GM12878 (cell line): ENCODE data around the gene NR3C1. TPM values are rescaled to one million over a fixed set of nuclear protein-coding genes. Genes with fewer than 3 reads are reported as not detected.

Experiments
- BACH1 ChIP-seq: fragments of 450-650 bp; IDR thresholded peaks from 2 replicates; pipeline ENCODE4 v1.6.1; 2017; ENCODE audit warnings: mild to moderate bottlenecking, borderline replicate concordance
- BHLHE40 ChIP-seq, 2 experiments: fragments of 450-650 bp in 1 of 2; IDR thresholded peaks; 2 replicates each; pipeline ENCODE4 v1.6.1; 2011 to 2017; ENCODE audit warnings: low read depth in 2 of 2, borderline replicate concordance in 1 of 2, improper control_type of control experiment in 1 of 2, low read length in 1 of 2, mild to moderate bottlenecking in 1 of 2
- EED ChIP-seq: sonication (generic); IDR thresholded peaks from 2 replicates; pipeline ENCODE4 v1.6.1; 2016; ENCODE audit warnings: antibody characterized with exemption, low read depth
- EGR1 ChIP-seq, 2 experiments: IDR thresholded peaks; 1 replicate in 1 of 2; 2 replicates in 1 of 2; pipeline ENCODE4 v1.6.1; 2011 to 2012; ENCODE audit warnings: low read depth in 2 of 2, low read length in 2 of 2, borderline replicate concordance in 1 of 2, mild to moderate bottlenecking in 1 of 2, moderate library complexity in 1 of 2
- HSF1 ChIP-seq: fragments of 150-350 bp; IDR thresholded peaks from 2 replicates; pipeline ENCODE4 v1.6.1; 2014; ENCODE audit warnings: mild to moderate bottlenecking, low read depth, low read length
- NR2F1 ChIP-seq: fragments of 450-650 bp; conservative IDR thresholded peaks from 2 replicates; pipeline ENCODE4 v1.6.1; 2017; ENCODE audit warnings: mild to moderate bottlenecking
- POLR2A ChIP-seq: IDR thresholded peaks from 2 replicates; pipeline ENCODE4 v1.6.1; 2011; ENCODE audit warnings: low read depth, mild to moderate bottlenecking, low read length
- RCOR1 ChIP-seq: conservative IDR thresholded peaks from 2 replicates; pipeline ENCODE4 v1.6.1; 2012; ENCODE audit warnings: low read depth, low read length, improper control_type of control experiment
- SIN3A ChIP-seq: IDR thresholded peaks from 2 replicates; pipeline ENCODE4 v1.6.1; 2012; ENCODE audit warnings: low read depth, low read length, improper control_type of control experiment
- TAF1 ChIP-seq: IDR thresholded peaks from 2 replicates; pipeline ENCODE4 v1.6.1; 2011; ENCODE audit warnings: mild to moderate bottlenecking, low read depth, low read length, borderline replicate concordance
- TCF12 ChIP-seq: IDR thresholded peaks from 2 replicates; pipeline ENCODE4 v1.6.1; 2011; ENCODE audit warnings: low read depth, mild to moderate bottlenecking, low read length
- USF2 ChIP-seq: IDR thresholded peaks from 2 replicates; pipeline ENCODE4 v1.6.1; 2011; ENCODE audit warnings: low read depth, low read length, improper control_type of control experiment, borderline replicate concordance
- YY1 ChIP-seq: IDR thresholded peaks from 2 replicates; pipeline ENCODE4 v1.6.1; 2011; ENCODE audit warnings: low read depth, mild to moderate bottlenecking, low read length
- ZNF592 ChIP-seq: fragments of 450-650 bp; IDR thresholded peaks from 2 replicates; pipeline ENCODE4 v1.6.1; 2017; ENCODE audit warnings: mild to moderate bottlenecking, moderate library complexity
- polyA plus RNA-seq, 11 experiments: library from polyadenylated mRNA; depleted of rRNA in 4 of 11; unstranded in 6 of 11; stranded (reverse) in 5 of 11; fragments of >200 nt; fragmentation: Nextera tagmentation in 4 of 11; fragmentation: Illumina TruSeq in 1 of 11; extraction: Ambion mirVana in 4 of 11; extraction: Trizol in 1 of 11; gene quantifications; 1 replicate in 1 of 11; 2 replicates in 10 of 11; pipeline versions ENCODE4 v1.2.1 to v1.2.3, GENCODE V29; 2011 to 2016; ENCODE audit warnings: inconsistent platforms in 2 of 11, missing spikeins in 2 of 11, low read depth in 1 of 11
- total RNA-seq, 4 experiments: library from RNA; depleted of rRNA in 3 of 4; stranded (reverse); fragments of >200 nt in 3 of 4; fragmentation: Illumina TruSeq in 1 of 4; extraction: Trizol in 1 of 4; gene quantifications; 2 replicates each; pipeline versions ENCODE4 v1.2.1 to v1.2.3, GENCODE V29; 2013 to 2021

The NR3C1 gene
- total and polyA plus RNA-seq, 10 of the 15 experiments (the other 5 are each of a cell fraction or from before 2014, with no cell fraction given) = 49.7 to 141 (median 109) TPM

- TF ChIP-seq BHLHE40 (IDR thresholded peaks at IDR 0.05; ENCODE audit: borderline replicate concordance in 1 of 2, low read depth in 2 of 2, low read length in 1 of 2) (peak; percentile 42 to 49; a peak in 3 of 4 replicates), HSF1 (no peak), EED (peak; percentile 60), RCOR1 (peak; percentile 25; the same call in 1 of the 2 replicates), USF2 (no peak), YY1 (peak; percentile 99), BACH1 (peak; percentile 51; the same call in 1 of the 2 replicates), TAF1 (peak; percentile 96), POLR2A (peak; percentile 96), TCF12 (0 out of 2 replicates have a peak, but pooled peaks have one; percentile 52), ZNF592 (peak; percentile 85; the same call in 1 of the 2 replicates), EGR1 (IDR thresholded peaks at IDR 0.05; ENCODE audit: borderline replicate concordance in 1 of 2, low read depth in 2 of 2, low read length in 2 of 2) (no peak), SIN3A (peak; percentile 11; the same call in 1 of the 2 replicates), NR2F1 (peak; percentile 62; the same call in 1 of the 2 replicates)
Observed at GRCh38 chr5:143405063-143405848, 1.8 kb upstream of the NR3C1 start (continued).
